Neural progenitor cell (in vitro differentiated cells): ENCODE measurements around the gene GUCY2D. TPM values are rescaled to one million over a fixed set of nuclear protein-coding genes. Genes with fewer than 3 reads are reported as not detected.
A peak's percentile ranks its signal among the peaks of the same experiment; 100 is the strongest.

Experiments used
- DNase-seq: peaks from one replicate; pipeline ENCODE4 v3.0.0-alpha.2; 2016; ENCODE audit warnings: low spot score
- H2AFZ ChIP-seq: fragments of 200-600 bp; sonication (generic); replicated peaks from 2 replicates; pipeline ENCODE4 v1.6.1; 2016; ENCODE audit warnings: antibody characterized with exemption
- H3F3A ChIP-seq: fragments of 200-600 bp; sonication (generic); 2 replicates; pipeline ENCODE4 v1.6.1; 2016; ENCODE audit warnings: antibody characterized with exemption, low read depth
- H3K27ac ChIP-seq: fragments of 200-600 bp; sonication (generic); 2 replicates; pipeline ENCODE4 v1.5.1; 2016; ENCODE audit warnings: mild to moderate bottlenecking
- H3K27me3 ChIP-seq: fragments of 200-600 bp; sonication (generic); 2 replicates; pipeline ENCODE4 v1.6.1; 2016; ENCODE audit warnings: mild to moderate bottlenecking, moderate library complexity
- H3K36me3 ChIP-seq: fragments of 200-600 bp; sonication (generic); 2 replicates; pipeline ENCODE4 v1.5.1; 2016
- H3K4me1 ChIP-seq: fragments of 200-600 bp; sonication (generic); 2 replicates; pipeline ENCODE4 v1.6.1; 2016; ENCODE audit warnings: mixed run types
- H3K4me2 ChIP-seq: fragments of 200-600 bp; sonication (generic); 2 replicates; pipeline ENCODE4 v1.6.1; 2016
- H3K4me3 ChIP-seq: fragments of 200-600 bp; sonication (generic); 2 replicates; pipeline ENCODE4 v1.5.1; 2016
- H3K79me2 ChIP-seq: fragments of 200-600 bp; sonication (generic); 2 replicates; pipeline ENCODE4 v1.6.1; 2016; ENCODE audit warnings: low read depth
- H3K9ac ChIP-seq: fragments of 200-600 bp; sonication (generic); 2 replicates; pipeline ENCODE4 v1.6.1; 2016
- H3K9me3 ChIP-seq: fragments of 200-600 bp; sonication (generic); 2 replicates; pipeline ENCODE4 v1.5.1; 2016; ENCODE audit warnings: low read depth
- H4K20me1 ChIP-seq: fragments of 200-600 bp; sonication (generic); 2 replicates; pipeline ENCODE4 v1.6.1; 2016; ENCODE audit warnings: low read depth
- H3K27ac Mint-ChIP-seq: 3 replicates; pipeline ENCODE4 v1.8.0; 2021; ENCODE audit warnings: mixed read lengths
- H3K27me3 Mint-ChIP-seq: 2 replicates; pipeline ENCODE4 v1.8.0; 2022; ENCODE audit warnings: low read depth, mild to moderate bottlenecking, inconsistent platforms, moderate library complexity, mixed read lengths; ENCODE audit not compliant: insufficient read depth
- H3K36me3 Mint-ChIP-seq: 3 replicates; pipeline ENCODE4 v1.8.0; 2021; ENCODE audit warnings: mixed read lengths
- H3K4me1 Mint-ChIP-seq: 3 replicates; pipeline ENCODE4 v1.8.0; 2021; ENCODE audit warnings: mixed read lengths
- H3K4me3 Mint-ChIP-seq: 3 replicates; pipeline ENCODE4 v1.8.0; 2021; ENCODE audit warnings: mild to moderate bottlenecking, moderate library complexity, mixed read lengths
- H3K9me3 Mint-ChIP-seq: 3 replicates; pipeline ENCODE4 v1.8.0; 2020; ENCODE audit warnings: mixed read lengths
- CTCF ChIP-seq: fragments of 200-600 bp; sonication (generic); IDR thresholded peaks from 2 replicates; pipeline ENCODE4 v1.5.1; 2017; ENCODE audit warnings: antibody characterized with exemption, mild to moderate bottlenecking
- EZH2 ChIP-seq: fragments of 200-600 bp; sonication (generic); IDR thresholded peaks from 2 replicates; pipeline ENCODE4 v1.6.1; 2017; ENCODE audit warnings: antibody characterized with exemption, mild to moderate bottlenecking, moderate library complexity
- EZH2phosphoT487 ChIP-seq: fragments of 200-600 bp; sonication (generic); IDR thresholded peaks from 2 replicates; pipeline ENCODE4 v1.6.1; 2017; ENCODE audit warnings: antibody characterized with exemption
- total RNA-seq: library from RNA; depleted of rRNA; stranded (reverse); fragments of >200 nt; gene quantifications from 2 replicates; pipeline ENCODE4 v1.2.3, GENCODE V29; 2015; ENCODE audit warnings: low replicate concordance

Gene GUCY2D
- total RNA-seq, 1 donor from 2014 or later = not detected

DNA sequence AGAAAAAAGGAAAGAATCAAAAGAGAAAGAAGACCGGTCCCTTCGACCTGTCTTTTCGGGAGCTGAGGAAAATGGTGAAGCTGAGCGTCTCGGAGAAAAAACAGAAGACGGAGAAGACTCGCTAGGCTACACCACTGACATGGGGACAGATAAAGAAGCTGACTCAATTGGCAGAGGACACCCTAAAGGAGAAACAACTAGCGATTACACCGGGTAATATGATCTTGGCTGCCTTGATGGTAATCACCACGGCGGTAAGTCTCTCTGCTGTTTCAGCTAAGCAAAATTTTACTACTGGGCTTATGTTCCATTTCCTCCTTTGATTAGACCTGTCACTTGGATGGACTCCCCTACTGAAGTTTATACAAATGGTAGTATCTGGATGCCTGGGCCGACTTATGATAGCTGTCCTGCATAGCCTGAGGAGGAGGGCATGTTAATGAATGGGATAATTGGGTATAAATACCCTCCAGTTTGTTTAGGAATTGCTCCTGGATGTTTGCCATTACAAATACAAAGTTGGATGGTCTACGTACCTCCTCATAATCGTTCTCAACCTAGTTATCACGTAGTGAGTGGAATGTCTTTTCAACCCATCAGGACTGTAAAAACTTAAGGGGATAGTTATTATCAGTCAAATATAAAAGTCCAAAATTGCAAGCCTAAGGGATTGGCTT is 60.5 kb downstream of the GUCY2D start:
- no peak overlapping the region for H3K4me3 Mint-ChIP-seq
- no peak for TF ChIP-seq CTCF
- TF ChIP-seq EZH2 = peak; percentile 73
- TF ChIP-seq EZH2phosphoT487 = peak; percentile 24
- no peak overlapping the region for H3K27ac ChIP-seq
- peaks cover 21% of the 10 kb centered on the region for H3K4me1 ChIP-seq
- no peak overlapping the region for H2AFZ ChIP-seq
- H3K27me3 ChIP-seq = peaks cover 95% of the 10 kb centered on the region
- no peak overlapping the region for H3K27ac Mint-ChIP-seq
- no peaks in the 10 kb centered on the region for H3K9me3 Mint-ChIP-seq
- H3K27me3 Mint-ChIP-seq = peaks cover 66% of the 10 kb centered on the region
- no peaks in the 10 kb centered on the region for H3K36me3 ChIP-seq
- H3K4me1 Mint-ChIP-seq = peaks cover 7% of the 10 kb centered on the region
- H3K79me2 ChIP-seq = no peaks in the 10 kb centered on the region
- H4K20me1 ChIP-seq = peaks cover 8% of the 10 kb centered on the region
- peak overlapping the region; percentile 65 for H3K4me2 ChIP-seq
- no peak overlapping the region for H3K9ac ChIP-seq
- H3K4me3 ChIP-seq = peak overlapping the region; percentile 12
- H3K36me3 Mint-ChIP-seq = no peaks in the 10 kb centered on the region
- H3K9me3 ChIP-seq = no peaks in the 10 kb centered on the region
- H3F3A ChIP-seq = peaks cover 12% of the 10 kb centered on the region
- no peak for DNase-seq

GRCh38 chr17:8063761-8064534 is 61.5 kb downstream of the GUCY2D start:
- peaks cover 7% of the 10 kb centered on the region for H3K4me1 Mint-ChIP-seq
- no peak overlapping the region for H3K27ac Mint-ChIP-seq
- Histone ChIP-seq H3K27me3 (peaks cover 95% of the 10 kb centered on the region), H3K9me3 (no peaks in the 10 kb centered on the region), H3K4me1 (peaks cover 21% of the 10 kb centered on the region), H3K36me3 (no peaks in the 10 kb centered on the region), H3K4me2 (peak overlapping the region; percentile 65), H2AFZ (no peak overlapping the region), H4K20me1 (peaks cover 8% of the 10 kb centered on the region), H3K9ac (no peak overlapping the region), H3K4me3 (peak overlapping the region; percentile 12), H3K79me2 (no peaks in the 10 kb centered on the region), H3K27ac (no peak overlapping the region), H3F3A (peaks cover 12% of the 10 kb centered on the region)
- H3K27me3 Mint-ChIP-seq = peaks cover 71% of the 10 kb centered on the region
- no peak overlapping the region for H3K4me3 Mint-ChIP-seq
- no peaks in the 10 kb centered on the region for H3K36me3 Mint-ChIP-seq
- no peak for DNase-seq
- TF ChIP-seq EZH2 = no peak
- TF ChIP-seq CTCF = no peak
- no peak for TF ChIP-seq EZH2phosphoT487
- no peaks in the 10 kb centered on the region for H3K9me3 Mint-ChIP-seq

DNA sequence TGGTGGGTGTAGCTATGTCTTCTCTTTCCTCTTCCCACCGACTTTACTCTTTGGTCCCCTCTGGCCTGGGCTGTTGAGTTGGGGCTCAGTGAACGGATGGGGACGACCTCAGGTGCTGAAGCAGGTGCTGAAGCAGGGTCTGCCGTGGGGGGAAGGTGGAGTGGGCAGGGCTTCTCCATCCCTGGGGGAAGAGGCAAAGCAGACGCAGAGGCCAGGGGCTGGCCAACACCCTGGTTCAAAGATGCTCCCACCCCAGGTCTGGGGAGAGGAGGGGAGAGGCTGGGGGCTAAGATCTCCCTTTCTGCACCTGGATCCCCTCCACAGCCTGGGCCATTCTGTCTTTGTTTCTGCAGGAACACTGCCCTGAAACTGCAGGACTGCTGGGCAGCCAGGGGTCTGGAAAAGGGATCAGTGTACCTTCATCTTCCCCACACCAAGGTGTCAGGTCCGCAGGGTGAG is 62.2 kb downstream of the GUCY2D start:
- Mint-ChIP-seq H3K4me3 (no peak overlapping the region), H3K36me3 (no peaks in the 10 kb centered on the region), H3K27me3 (peaks cover 67% of the 10 kb centered on the region), H3K4me1 (peaks cover 7% of the 10 kb centered on the region), H3K9me3 (no peaks in the 10 kb centered on the region), H3K27ac (no peak overlapping the region)
- no peaks in the 10 kb centered on the region for H3K79me2 ChIP-seq
- H4K20me1 ChIP-seq = peaks cover 8% of the 10 kb centered on the region
- no peak overlapping the region for H3K9ac ChIP-seq
- H3K9me3 ChIP-seq = no peaks in the 10 kb centered on the region
- no peak for DNase-seq
- H3K27me3 ChIP-seq = peaks cover 95% of the 10 kb centered on the region
- H3K36me3 ChIP-seq = no peaks in the 10 kb centered on the region
- no peak overlapping the region for H3K4me3 ChIP-seq
- no peak overlapping the region for H2AFZ ChIP-seq
- H3K4me1 ChIP-seq = peaks cover 21% of the 10 kb centered on the region
- TF ChIP-seq CTCF (no peak), EZH2phosphoT487 (no peak), EZH2 (no peak)
- peak overlapping the region; percentile 65 for H3K4me2 ChIP-seq
- no peak overlapping the region for H3K27ac ChIP-seq
- peaks cover 12% of the 10 kb centered on the region for H3F3A ChIP-seq
